H1 (cell line): Measurements from ENCODE around the gene CALR. TPM values are rescaled to one million over a fixed set of nuclear protein-coding genes. Genes with fewer than 3 reads are reported as not detected.

ENCODE experiments used
- CTCF ChIA-PET: fragments of 300-600 bp; sonication (Branson Sonifier 250); formaldehyde crosslinking; loops from one replicate; lab custom pipeline; 2021; ENCODE audit not compliant: partially characterized antibody; lab: Charles Lee
- POLR2A ChIA-PET: fragments of 300-600 bp; sonication (Branson Sonifier 250); formaldehyde crosslinking; loops from one replicate; lab custom pipeline; 2021; ENCODE audit warnings: inconsistent platforms; ENCODE audit not compliant: partially characterized antibody; lab: Charles Lee
- DNase-seq, 2 experiments: peaks; one replicate each; pipeline versions ENCODE4 v3.0.0 to v3.0.0-alpha.2; 2010 to 2022; ENCODE audit warnings: low spot score in 2 of 2, low read depth in 1 of 2, mixed read lengths in 1 of 2
- FAIRE-seq: peaks from 2 replicates; lab custom pipeline; 2011; peaks lifted over from hg19 to GRCh38; lab: Jason Lieb, UNC
- H2AFZ ChIP-seq: 2 replicates; pipeline ENCODE4 v1.8.1; 2012; ENCODE audit warnings: low read length, inconsistent platforms
- H2AK5ac ChIP-seq: 2 replicates; pipeline ENCODE4 v1.6.1; 2013; ENCODE audit warnings: low read depth, low read length
- H2BK120ac ChIP-seq: replicated peaks from 2 replicates; pipeline ENCODE3; 2013; ENCODE audit warnings: low read depth, low read length, inconsistent platforms
- H2BK12ac ChIP-seq: 2 replicates; pipeline ENCODE4 v1.6.1; 2013; ENCODE audit warnings: low read depth, low read length
- H2BK15ac ChIP-seq: 2 replicates; pipeline ENCODE4 v1.6.1; 2013; ENCODE audit warnings: low read length
- H2BK20ac ChIP-seq: 2 replicates; pipeline ENCODE4 v1.6.1; 2013; ENCODE audit warnings: low read length
- H2BK5ac ChIP-seq: 2 replicates; pipeline ENCODE4 v1.6.1; 2013; ENCODE audit warnings: low read depth, low read length
- H3K14ac ChIP-seq: 2 replicates; pipeline ENCODE4 v1.6.1; 2013; ENCODE audit warnings: inconsistent platforms; ENCODE audit not compliant: insufficient read length
- H3K18ac ChIP-seq: 2 replicates; pipeline ENCODE4 v1.6.1; 2013; ENCODE audit warnings: low read length; ENCODE audit errors: extremely low read depth
- H3K23ac ChIP-seq: 2 replicates; pipeline ENCODE4 v1.6.1; 2013; ENCODE audit warnings: inconsistent platforms; ENCODE audit not compliant: insufficient read length
- H3K23me2 ChIP-seq: 2 replicates; pipeline ENCODE4 v1.6.1; 2013; ENCODE audit warnings: low read depth, low read length
- H3K27ac ChIP-seq: 2 replicates; pipeline ENCODE4 v1.6.1; 2011; ENCODE audit warnings: low read depth, low read length, inconsistent platforms
- H3K27me3 ChIP-seq, 4 experiments: replicated peaks in 1 of 4; 1 replicate in 1 of 4; 2 replicates in 3 of 4; pipeline versions ENCODE4 v1.6.1 to v1.8.1; 2011 to 2013; ENCODE audit warnings: low read length in 3 of 4, mild to moderate bottlenecking in 3 of 4, inconsistent platforms in 2 of 4, mixed read lengths in 2 of 4, moderate library complexity in 1 of 4; ENCODE audit not compliant: control insufficient read depth in 3 of 4, insufficient read depth in 3 of 4; ENCODE audit errors: extremely low read depth in 1 of 4
- H3K36me3 ChIP-seq, 4 experiments: 2 replicates each; pipeline versions ENCODE4 v1.6.1 to v1.8.1; 2011 to 2013; ENCODE audit warnings: mild to moderate bottlenecking in 4 of 4, low read length in 3 of 4, moderate library complexity in 2 of 4, control low read depth in 1 of 4, inconsistent platforms in 1 of 4; ENCODE audit not compliant: insufficient read depth in 4 of 4, control insufficient read depth in 2 of 4
- H3K4ac ChIP-seq: replicated peaks from 2 replicates; pipeline ENCODE3; 2013; ENCODE audit warnings: low read length, low read depth, mixed read lengths, inconsistent platforms; ENCODE audit not compliant: insufficient read length
- H3K4me1 ChIP-seq, 4 experiments: replicated peaks in 1 of 4; 1 replicate in 1 of 4; 2 replicates in 3 of 4; pipeline versions ENCODE4 v1.6.1 to v1.8.1; 2011 to 2013; ENCODE audit warnings: low read length in 3 of 4, inconsistent platforms in 2 of 4, mixed read lengths in 1 of 4; ENCODE audit not compliant: insufficient read depth in 4 of 4, control insufficient read depth in 3 of 4
- H3K4me2 ChIP-seq, 2 experiments: 2 replicates each; pipeline versions ENCODE4 v1.6.1 to v1.8.1; 2011 to 2013; ENCODE audit warnings: low read depth in 2 of 2, low read length in 2 of 2, control low read depth in 1 of 2, inconsistent platforms in 1 of 2, mild to moderate bottlenecking in 1 of 2; ENCODE audit not compliant: insufficient read depth in 1 of 2
- H3K4me3 ChIP-seq, 4 experiments: fragments of 200-600, 300-600 bp in 1 of 4; sonication (generic), shearing (Covaris generic), sonication (Bioruptor Twin) in 1 of 4; 2 replicates each; pipeline versions ENCODE4 v1.5.1 to v1.8.1; 2011 to 2016; ENCODE audit warnings: low read length in 4 of 4, low read depth in 3 of 4, control low read depth in 2 of 4, inconsistent platforms in 2 of 4, mild to moderate bottlenecking in 2 of 4, mixed read lengths in 1 of 4, moderate library complexity in 1 of 4; ENCODE audit not compliant: insufficient read depth in 2 of 4; ENCODE audit errors: extremely low read depth in 1 of 4
- H3K56ac ChIP-seq: replicated peaks from 2 replicates; pipeline ENCODE3; 2013; ENCODE audit warnings: low read depth, mild to moderate bottlenecking, mixed read lengths, low read length, inconsistent platforms; ENCODE audit not compliant: insufficient read length
- H3K79me1 ChIP-seq: 2 replicates; pipeline ENCODE4 v1.6.1; 2013; ENCODE audit warnings: low read depth, low read length, control low read depth
- H3K79me2 ChIP-seq, 2 experiments: 2 replicates each; pipeline versions ENCODE4 v1.6.1 to v1.8.1; 2012 to 2013; ENCODE audit warnings: low read length in 2 of 2, mild to moderate bottlenecking in 2 of 2, inconsistent platforms in 1 of 2; ENCODE audit not compliant: insufficient read depth in 2 of 2, control insufficient read depth in 1 of 2
- H3K9ac ChIP-seq, 4 experiments: replicated peaks in 1 of 4; 1 replicate in 1 of 4; 2 replicates in 3 of 4; pipeline versions ENCODE4 v1.6.1 to v1.8.1; 2011 to 2013; ENCODE audit warnings: low read depth in 3 of 4, low read length in 3 of 4, control low read depth in 2 of 4, mild to moderate bottlenecking in 2 of 4, moderate library complexity in 2 of 4, inconsistent platforms in 1 of 4; ENCODE audit errors: extremely low read depth in 1 of 4
- H3K9me3 ChIP-seq, 2 experiments: 2 replicates each; pipeline versions ENCODE4 v1.6.1 to v1.8.1; 2012 to 2013; ENCODE audit warnings: mild to moderate bottlenecking in 2 of 2, moderate library complexity in 2 of 2, control low read depth in 1 of 2, inconsistent platforms in 1 of 2, low read depth in 1 of 2, low read length in 1 of 2, mixed read lengths in 1 of 2; ENCODE audit not compliant: insufficient read depth in 2 of 2
- H4K20me1 ChIP-seq, 2 experiments: replicated peaks in 1 of 2; 2 replicates each; pipeline versions ENCODE3 to v1.8.1; 2011 to 2013; ENCODE audit warnings: inconsistent platforms in 2 of 2, low read length in 2 of 2, mild to moderate bottlenecking in 1 of 2; ENCODE audit not compliant: insufficient read depth in 2 of 2, control insufficient read depth in 1 of 2
- H4K5ac ChIP-seq: 2 replicates; pipeline ENCODE4 v1.6.1; 2013; ENCODE audit warnings: low read length, low read depth, mixed read lengths, inconsistent platforms; ENCODE audit not compliant: insufficient read length
- H4K8ac ChIP-seq: 2 replicates; pipeline ENCODE4 v1.8.0; 2013; ENCODE audit warnings: mild to moderate bottlenecking, moderate library complexity, low read length, inconsistent platforms; ENCODE audit not compliant: insufficient read depth; ENCODE audit errors: extremely low read depth
- H4K91ac ChIP-seq: replicated peaks from 2 replicates; pipeline ENCODE3; 2013; ENCODE audit warnings: low read length, mixed read lengths, inconsistent platforms; ENCODE audit not compliant: insufficient read length
- BACH1 ChIP-seq: IDR thresholded peaks from 2 replicates; pipeline ENCODE4 v1.6.1; 2012; ENCODE audit warnings: low read length, improper control_type of control experiment
- CBX5 ChIP-seq: fragments of 300-800, 300-1000 bp; sonication (generic); IDR thresholded peaks from 2 replicates; pipeline ENCODE4 v1.7.1; 2016; ENCODE audit warnings: antibody characterized with exemption, low read length, low read depth
- CEBPB ChIP-seq: IDR thresholded peaks from 2 replicates; pipeline ENCODE4 v1.6.1; 2012; ENCODE audit warnings: low read depth, low read length
- CTBP2 ChIP-seq: IDR thresholded peaks from 2 replicates; pipeline ENCODE4 v1.7.0; 2011; ENCODE audit warnings: borderline replicate concordance, mild to moderate bottlenecking, moderate library complexity, mixed read lengths, low read length; ENCODE audit not compliant: insufficient read depth, insufficient read length
- EGR1 ChIP-seq: IDR thresholded peaks from 2 replicates; pipeline ENCODE4 v1.6.1; 2011; ENCODE audit warnings: low read depth, low read length, borderline replicate concordance
- EZH2 ChIP-seq: fragments of 200-600 bp; sonication (generic); IDR thresholded peaks from 2 replicates; pipeline ENCODE4 v1.7.1; 2012; ENCODE audit warnings: low read depth, mild to moderate bottlenecking, moderate library complexity, low read length, inconsistent platforms; ENCODE audit not compliant: severe bottlenecking
- FOSL1 ChIP-seq: IDR thresholded peaks from 2 replicates; pipeline ENCODE4 v1.6.1; 2011; ENCODE audit warnings: mild to moderate bottlenecking, low read depth, low read length, moderate library complexity; ENCODE audit not compliant: insufficient read depth
- KDM1A ChIP-seq: fragments of 200-600, 300-600 bp; sonication (generic); IDR thresholded peaks from 2 replicates; pipeline ENCODE4 v1.7.1; 2016; ENCODE audit warnings: mild to moderate bottlenecking, low read length, borderline replicate concordance
- POLR2AphosphoS5 ChIP-seq: IDR thresholded peaks from 2 replicates; pipeline ENCODE4 v1.6.1; 2011; ENCODE audit warnings: low read depth, low read length
- POU5F1 ChIP-seq: IDR thresholded peaks from 2 replicates; pipeline ENCODE4 v1.6.1; 2011; ENCODE audit warnings: low read depth, mild to moderate bottlenecking, low read length, moderate library complexity
- SIRT6 ChIP-seq: IDR thresholded peaks from one replicate; pipeline ENCODE4 v1.7.1; 2012; ENCODE audit warnings: low read length, inconsistent platforms
- WGBS, 2 experiments: shearing (Covaris generic) in 1 of 2; methylation state at CpG; one replicate each; pipeline versions ENCODE4 v1.1.6 to v1.1.7; 2013 to 2015; ENCODE audit warnings: low lambda C conversion rate in 2 of 2, mixed read lengths in 2 of 2, inconsistent platforms in 1 of 2, low coverage in 1 of 2, missing lambda C conversion rate in 1 of 2; ENCODE audit not compliant: insufficient replicate concordance in 2 of 2, insufficient coverage in 1 of 2, insufficient read length in 1 of 2; ENCODE audit errors: extremely low coverage in 1 of 2, missing lambda C conversion rate in 1 of 2; 5-methylcytosine and 5-hydroxymethylcytosine counted together
- polyA plus RNA-seq, 7 experiments: library from polyadenylated mRNA; depleted of rRNA in 3 of 7; stranded (reverse) in 5 of 7; unstranded in 2 of 7; fragments of >200 nt in 5 of 7; fragments of 200-250 nt in 2 of 7; gene quantifications; 1 replicate in 5 of 7; 2 replicates in 1 of 7; 4 replicates in 1 of 7; pipeline versions ENCODE4 v1.2.1 to v1.2.3, GENCODE V29; 2011 to 2013; ENCODE audit warnings: missing spikeins in 2 of 7, mixed read lengths in 2 of 7
- total RNA-seq: library from RNA; stranded (reverse); fragmentation: NEBNext Ultra II Directional; extraction: Animal tissue kit (Norgen Biotek cat#: 25700); gene quantifications from 2 replicates; pipeline ENCODE4 v1.2.1, GENCODE V29; 2021

The CALR gene
- total and polyA plus RNA-seq, 2 of the 8 experiments (the other 6 are each of a cell fraction or from before 2014, with no cell fraction given): 591 to 1,155 TPM

GRCh38 chr19:12956446-12957388 lies 18.3 kb downstream of the CALR start, which contains the start of gene GADD45GIP1:
Gene GADD45GIP1 (minus strand): TSS chr19:12957223. CDS start chr19:12957212, 11 bp downstream.
- Histone ChIP-seq H3K4ac (no peak within 1 kb of the TSS), H3K4me2 (peak within 1 kb of the TSS; percentile 67 to 81), H3K4me3 (peak within 1 kb of the TSS; percentile 82 to 91 (median 88)), H3K14ac (no peak within 1 kb of the TSS), H3K9ac (peak within 1 kb of the TSS; percentile 75 to 97 (median 94)), H4K5ac (peak within 1 kb of the TSS; percentile 41), H3K23me2 (peaks cover 6% of the 10 kb centered on the region), H4K8ac (peak within 1 kb of the TSS; percentile 98; the same call in 1 of the 2 replicates), H3K27me3 (no peaks in the 10 kb centered on the region), H3K79me1 (peaks cover 4% of the 10 kb centered on the region; the same call in 1 of the 2 replicates), H2BK20ac (no peak within 1 kb of the TSS), H3K23ac (no peak within 1 kb of the TSS), H3K56ac (peak within 1 kb of the TSS; percentile 54), H2BK12ac (no peak within 1 kb of the TSS), H3K27ac (peak within 1 kb of the TSS; percentile 94), H4K91ac (peak within 1 kb of the TSS; percentile 68), H3K36me3 (peaks cover 0 to 25% (median 4%) of the 10 kb centered on the region in 4 experiments; a peak in 4 of 8 replicates), H3K4me1 (peaks cover 0 to 4% (median 2%) of the 10 kb centered on the region in 4 experiments; a peak in 3 of 7 replicates), H2AFZ (peak within 1 kb of the TSS; percentile 61; the same call in 1 of the 2 replicates), H2BK120ac (no peak within 1 kb of the TSS), H3K9me3 (no peaks in the 10 kb centered on the region; a peak in 1 of 4 replicates), H2BK15ac (no peak within 1 kb of the TSS), H2AK5ac (no peak within 1 kb of the TSS; the same call in 1 of the 2 replicates), H4K20me1 (peaks cover 0 to 9% of the 10 kb centered on the region in 2 experiments), H2BK5ac (peak within 1 kb of the TSS; percentile 88), H3K79me2 (peaks cover 4 to 27% of the 10 kb centered on the region in 2 experiments; a peak in 3 of 4 replicates), H3K18ac (peak within 1 kb of the TSS; percentile 65; the same call in 1 of the 2 replicates)
- POLR2A ChIA-PET: interaction anchor here (0.8 to 8.1 kb wide), 16 partner anchors 6 to 162 kb away, joined by 3 to 71 read pairs (median 4); partner anchors contain the start of genes CALR, FARSA, GCDH and KLF1
- DNase-seq: peak; percentile 38 to 89
- CTCF ChIA-PET: interaction anchor here (0.6 to 6.7 kb wide), 2 partner anchors 10 to 765 kb away, joined by 3 to 62 read pairs; no protein-coding TSS in a partner anchor
- 6% methylated on average over 62 of the region's 84 CpGs; no CpG with 5 or more reads in 1 of the 2 experiments for WGBS, 2 experiments
- no peak for FAIRE-seq
- TF ChIP-seq POLR2AphosphoS5 (peak; percentile 98), BACH1 (no peak), EZH2 (no peak), CBX5 (no peak), SIRT6 (no peak), CEBPB (no peak), KDM1A (no peak), EGR1 (no peak), FOSL1 (no peak), CTBP2 (no peak), POU5F1 (no peak)
